GM12878 (cell line): Measurements from ENCODE around the gene ARHGEF10L.

Experiments used
- FOXM1 ChIP-seq: IDR thresholded peaks from 2 replicates; pipeline ENCODE4 v1.6.1; 2012; ENCODE audit warnings: low read depth, mild to moderate bottlenecking, inconsistent platforms, low read length, moderate library complexity
- HCFC1 ChIP-seq: fragments of 150-350 bp; IDR thresholded peaks from 2 replicates; pipeline ENCODE4 v1.6.1; 2014; ENCODE audit warnings: low read length
- JUND ChIP-seq: IDR thresholded peaks from 2 replicates; pipeline ENCODE4 v1.6.1; 2012; ENCODE audit warnings: low read depth, mild to moderate bottlenecking, low read length, improper control_type of control experiment, moderate library complexity
- NKRF ChIP-seq: fragments of 450-650 bp; conservative IDR thresholded peaks from 2 replicates; pipeline ENCODE4 v1.6.1; 2017; ENCODE audit warnings: mild to moderate bottlenecking, moderate library complexity
- POLR2AphosphoS5 ChIP-seq: IDR thresholded peaks from 2 replicates; pipeline ENCODE4 v1.6.1; 2011; ENCODE audit warnings: mild to moderate bottlenecking, low read length, inconsistent platforms
- TAF1 ChIP-seq: IDR thresholded peaks from 2 replicates; pipeline ENCODE4 v1.6.1; 2011; ENCODE audit warnings: mild to moderate bottlenecking, low read depth, low read length, borderline replicate concordance
- TCF3 ChIP-seq: IDR thresholded peaks from 2 replicates; pipeline ENCODE4 v1.6.1; 2012; ENCODE audit warnings: low read depth, mild to moderate bottlenecking, low read length, borderline replicate concordance; ENCODE audit not compliant: insufficient read depth
- ZNF384 ChIP-seq: IDR thresholded peaks from 2 replicates; pipeline ENCODE4 v1.6.1; 2012; ENCODE audit warnings: low read depth, mild to moderate bottlenecking, low read length, improper control_type of control experiment, borderline replicate concordance
- TF ChIP-seq, protein P1 (sequence below), 3 experiments: IDR thresholded peaks in 2 of 3; conservative IDR thresholded peaks in 1 of 3; 2 replicates each; pipeline ENCODE4 v1.5.1; 2011; ENCODE audit warnings: low read depth in 3 of 3, low read length in 3 of 3, mild to moderate bottlenecking in 3 of 3, control low read depth in 2 of 3, moderate library complexity in 2 of 3, inconsistent platforms in 1 of 3, mixed read lengths in 1 of 3; ENCODE audit not compliant: control insufficient read depth in 2 of 3, insufficient read depth in 1 of 3; ENCODE audit errors: extremely low read depth in 1 of 3

DNA sequence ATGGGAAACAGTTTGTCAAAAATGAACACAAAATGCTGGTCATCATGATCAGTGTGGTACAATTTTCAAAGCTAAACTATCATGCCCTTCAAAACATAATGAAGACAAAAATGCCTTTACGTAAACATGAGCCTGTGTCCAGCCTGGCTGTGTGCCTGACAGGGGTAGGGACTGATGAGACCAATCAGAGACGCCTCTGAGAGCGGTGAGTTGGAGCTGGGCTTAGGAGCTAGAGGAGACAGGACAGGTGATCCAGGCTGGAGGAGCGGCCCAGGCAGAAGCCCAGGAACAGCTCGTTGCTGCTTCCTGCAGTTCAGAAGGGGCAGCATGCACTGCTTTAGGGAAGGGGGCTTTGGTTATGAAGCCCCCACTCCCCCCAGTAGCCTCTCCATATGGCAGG lies 70.0 kb downstream of the ARHGEF10L start:
- TF ChIP-seq HCFC1, result no peak
- no peak for TF ChIP-seq NKRF
- TF ChIP-seq TAF1, result no peak
- no peak for TF ChIP-seq TCF3
- no peak for TF ChIP-seq JUND
- TF ChIP-seq, protein P1, sequence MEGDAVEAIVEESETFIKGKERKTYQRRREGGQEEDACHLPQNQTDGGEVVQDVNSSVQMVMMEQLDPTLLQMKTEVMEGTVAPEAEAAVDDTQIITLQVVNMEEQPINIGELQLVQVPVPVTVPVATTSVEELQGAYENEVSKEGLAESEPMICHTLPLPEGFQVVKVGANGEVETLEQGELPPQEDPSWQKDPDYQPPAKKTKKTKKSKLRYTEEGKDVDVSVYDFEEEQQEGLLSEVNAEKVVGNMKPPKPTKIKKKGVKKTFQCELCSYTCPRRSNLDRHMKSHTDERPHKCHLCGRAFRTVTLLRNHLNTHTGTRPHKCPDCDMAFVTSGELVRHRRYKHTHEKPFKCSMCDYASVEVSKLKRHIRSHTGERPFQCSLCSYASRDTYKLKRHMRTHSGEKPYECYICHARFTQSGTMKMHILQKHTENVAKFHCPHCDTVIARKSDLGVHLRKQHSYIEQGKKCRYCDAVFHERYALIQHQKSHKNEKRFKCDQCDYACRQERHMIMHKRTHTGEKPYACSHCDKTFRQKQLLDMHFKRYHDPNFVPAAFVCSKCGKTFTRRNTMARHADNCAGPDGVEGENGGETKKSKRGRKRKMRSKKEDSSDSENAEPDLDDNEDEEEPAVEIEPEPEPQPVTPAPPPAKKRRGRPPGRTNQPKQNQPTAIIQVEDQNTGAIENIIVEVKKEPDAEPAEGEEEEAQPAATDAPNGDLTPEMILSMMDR (IDR thresholded peaks at IDR 0.05 in 2 of 3, conservative IDR thresholded peaks at IDR 0.05 in 1 of 3; ENCODE audit: control insufficient read depth in 2 of 3, extremely low read depth in 1 of 3, insufficient read depth in 1 of 3, low read depth in 3 of 3, low read length in 3 of 3), result no peak
- no peak for TF ChIP-seq ZNF384
- TF ChIP-seq FOXM1, result no peak
- TF ChIP-seq POLR2AphosphoS5, result no peak
